GM19238 (cell line): ENCODE measurements around the gene SYT6.
"Not testable (repeated sequence)": the region's sequence is repeated elsewhere in the genome, so short reads cannot be mapped to it uniquely, and the experiment has no call there.

ENCODE experiments used
- DNase-seq: peaks from one replicate; pipeline ENCODE4 v3.0.0; 2011; ENCODE audit warnings: low spot score; ENCODE audit not compliant: insufficient read length

Gene SYT6

GRCh38 chr1:114075546-114076242 is 78.0 kb downstream of the SYT6 start:
- DNase-seq = no peak

- no peak for DNase-seq
These were observed 78.6 kb downstream of the SYT6 start for GRCh38 chr1:114075105-114075504.

DNA sequence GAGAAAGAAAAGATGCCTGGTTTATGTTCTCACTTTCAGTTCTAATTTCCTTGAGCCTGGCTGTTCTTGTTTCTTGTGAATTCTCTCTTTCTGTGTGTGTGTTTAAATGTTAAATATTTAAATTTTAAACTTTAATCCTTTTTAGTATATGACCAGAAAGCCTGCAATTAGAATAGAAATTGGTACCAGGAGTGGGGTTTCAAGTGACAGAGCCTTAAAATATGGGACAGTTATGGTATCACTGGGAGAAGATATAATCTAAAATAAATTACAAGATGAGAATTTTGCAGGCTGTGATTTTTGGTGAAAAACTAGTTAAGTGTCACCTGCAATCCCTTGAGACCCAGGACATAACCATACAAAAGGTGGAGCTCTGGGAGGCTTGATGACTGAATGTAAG is 81.4 kb downstream of the SYT6 start:
- DNase-seq = no peak

- DNase-seq = not testable (repeated sequence)
These were observed 83.9 kb downstream of the SYT6 start for GRCh38 chr1:114069762-114070161.

- DNase-seq = not testable (repeated sequence)
These were observed 85.0 kb downstream of the SYT6 start for GRCh38 chr1:114068684-114069083.

GRCh38 chr1:114065671-114066070 is 88.0 kb downstream of the SYT6 start:
- not testable (repeated sequence) for DNase-seq

DNA sequence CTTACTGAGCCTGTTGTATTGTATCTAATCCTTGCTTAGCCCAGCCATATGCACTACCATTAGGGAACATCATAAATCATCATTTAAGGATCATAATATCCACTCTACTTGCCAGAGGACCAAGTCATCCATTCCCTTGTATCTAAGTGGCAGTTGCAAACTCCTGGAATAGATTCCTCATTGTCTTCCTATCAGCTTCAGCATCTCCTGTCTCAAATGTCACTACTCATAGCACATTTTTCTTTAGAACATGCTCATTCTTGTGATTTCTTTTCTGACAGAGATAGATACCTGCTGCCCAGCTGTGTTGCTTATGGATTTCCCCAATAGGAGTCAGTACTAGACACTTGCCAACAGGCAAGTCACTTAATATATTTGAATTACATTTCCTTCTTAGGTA is 90.1 kb downstream of the SYT6 start:
- DNase-seq = no peak

DNA sequence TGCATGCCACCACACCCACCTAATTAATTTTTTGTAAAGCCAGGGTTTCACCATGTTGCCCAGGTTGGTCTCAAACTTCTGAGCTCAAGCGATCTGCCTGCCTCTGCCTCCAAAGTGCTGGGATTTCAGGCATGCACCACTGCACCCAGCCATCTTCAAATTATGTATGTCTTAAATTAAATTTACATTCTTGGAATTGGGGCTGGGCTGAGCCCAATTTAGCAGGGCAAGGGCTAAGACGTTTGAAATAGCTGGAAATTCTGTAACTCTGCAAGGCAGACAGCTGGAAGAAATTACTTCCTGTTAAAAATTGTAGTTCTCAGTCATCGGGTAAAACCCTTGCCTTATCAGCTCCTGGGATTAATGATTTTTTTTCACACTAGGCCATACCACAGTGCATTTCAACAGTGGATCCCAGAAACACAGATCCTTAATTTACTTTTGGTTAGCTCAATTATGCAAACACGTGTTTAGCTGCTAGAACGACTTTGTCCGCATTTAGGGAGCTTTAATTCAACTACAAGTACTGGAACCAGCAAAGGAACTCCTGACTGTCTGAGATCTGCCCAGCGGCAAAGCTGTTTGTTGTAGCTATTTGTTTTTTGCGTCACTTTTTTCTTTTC is 91.1 kb downstream of the SYT6 start:
- DNase-seq = no peak

DNA sequence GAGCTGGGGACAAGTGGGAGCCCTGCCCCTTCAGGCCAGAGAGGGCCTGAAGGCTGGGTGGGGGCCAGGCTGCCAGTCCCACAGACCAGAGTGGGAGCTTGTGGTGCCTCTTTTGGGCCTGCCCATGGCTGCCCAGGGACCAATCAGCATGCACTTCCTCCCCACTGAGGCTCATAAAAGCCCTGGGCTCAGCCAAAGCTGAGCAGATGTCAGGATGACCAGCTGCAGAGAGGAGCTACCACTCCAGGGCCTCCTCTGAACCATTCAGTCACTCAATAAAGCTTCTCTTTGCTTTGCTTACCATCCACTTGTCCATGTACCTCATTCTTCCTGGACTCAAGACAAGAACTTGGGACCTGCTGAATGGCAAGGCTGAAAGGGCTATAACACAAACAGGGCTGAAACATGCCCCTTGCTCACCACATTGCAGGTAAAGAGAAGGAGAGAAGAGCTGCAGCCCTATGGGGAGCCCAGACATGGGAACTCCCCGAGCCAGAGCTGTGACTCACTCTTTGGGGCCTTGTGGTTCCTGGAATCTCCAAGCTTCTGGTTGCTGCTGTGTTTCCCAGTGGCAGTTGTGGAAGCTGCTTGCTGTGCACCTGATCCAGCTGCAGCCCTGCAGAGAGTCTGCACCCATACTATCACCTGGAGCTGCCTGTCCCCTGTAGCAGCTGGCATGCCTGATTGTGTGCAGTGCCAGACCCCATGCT is 92.4 kb downstream of the SYT6 start:
- no peak for DNase-seq

GRCh38 chr1:114058236-114058635 is 95.4 kb downstream of the SYT6 start:
- not testable (repeated sequence) for DNase-seq

DNA sequence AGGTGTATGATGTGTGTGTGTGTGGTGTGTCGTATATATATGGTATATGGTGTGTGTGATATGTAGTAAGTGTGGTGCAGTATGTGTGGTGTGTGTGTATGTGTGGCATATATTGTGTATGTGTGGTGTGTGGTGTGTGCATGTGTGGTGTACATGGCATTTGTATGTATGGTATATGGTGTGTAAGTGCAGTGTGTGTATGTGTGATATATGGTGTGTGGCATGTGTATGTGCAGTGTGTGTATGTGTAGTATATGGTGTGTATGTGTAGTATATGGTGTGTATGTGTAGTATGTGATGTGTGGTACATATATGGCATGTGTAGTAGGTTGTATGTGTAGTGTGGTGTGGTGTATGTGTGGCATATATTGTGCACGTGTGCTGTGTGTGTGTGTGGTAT is 99.5 kb downstream of the SYT6 start:
- DNase-seq = no peak

GRCh38 chr1:114048232-114048631 is 105.4 kb downstream of the SYT6 start:
- no peak for DNase-seq

DNA sequence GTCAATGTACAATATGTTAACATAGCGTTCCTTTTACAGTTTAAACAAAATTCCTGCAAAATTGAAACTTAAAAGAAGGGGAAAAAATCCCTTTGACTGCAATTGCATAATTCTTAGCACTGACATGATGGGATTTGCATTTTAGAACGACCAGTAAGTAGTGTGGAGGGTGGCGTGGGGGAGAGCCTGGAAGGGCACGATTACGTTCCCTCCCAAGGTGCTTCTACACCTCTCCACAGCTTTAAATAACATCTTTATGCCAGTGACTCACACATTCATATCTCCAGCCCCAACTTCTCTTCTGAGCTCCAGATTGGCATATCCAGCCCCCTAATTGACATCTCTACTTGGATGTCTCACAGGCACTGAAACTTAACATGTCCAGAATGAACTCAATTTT is 110.1 kb downstream of the SYT6 start:
- no peak for DNase-seq

DNA sequence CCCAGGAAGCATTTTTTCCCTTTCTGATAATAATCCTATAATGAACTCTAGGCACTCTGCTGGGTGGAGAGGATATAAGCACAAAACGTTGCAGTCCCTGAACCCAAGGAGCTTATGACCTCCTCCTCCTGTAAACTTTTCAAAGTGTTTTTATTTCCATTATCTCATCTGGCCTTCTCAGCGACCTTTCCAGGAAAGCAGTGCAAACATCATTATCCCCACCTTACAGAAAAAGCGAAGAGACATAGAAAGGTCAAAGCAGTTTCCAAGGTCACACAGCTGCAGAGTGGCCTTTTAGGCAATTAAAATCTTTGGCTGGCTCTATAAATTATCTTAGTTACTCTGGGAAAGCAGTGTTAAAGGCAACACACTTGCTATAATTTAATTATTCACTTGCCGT is 110.6 kb downstream of the SYT6 start:
- DNase-seq = no peak

GRCh38 chr1:114040273-114041015 is 113.2 kb downstream of the SYT6 start:
- no peak for DNase-seq
